Cerebellar cortex (tissue), 1 donor: ENCODE results near the gene MON2.
"Not testable (repeated sequence)": the region's sequence is repeated elsewhere in the genome, so short reads cannot be mapped to it uniquely, and the experiment has no call there.

ENCODE experiments used
- DNase-seq: peaks from one replicate; pipeline ENCODE4 v3.0.0-alpha.2; 2015; ENCODE audit warnings: low spot score

The MON2 gene

DNA sequence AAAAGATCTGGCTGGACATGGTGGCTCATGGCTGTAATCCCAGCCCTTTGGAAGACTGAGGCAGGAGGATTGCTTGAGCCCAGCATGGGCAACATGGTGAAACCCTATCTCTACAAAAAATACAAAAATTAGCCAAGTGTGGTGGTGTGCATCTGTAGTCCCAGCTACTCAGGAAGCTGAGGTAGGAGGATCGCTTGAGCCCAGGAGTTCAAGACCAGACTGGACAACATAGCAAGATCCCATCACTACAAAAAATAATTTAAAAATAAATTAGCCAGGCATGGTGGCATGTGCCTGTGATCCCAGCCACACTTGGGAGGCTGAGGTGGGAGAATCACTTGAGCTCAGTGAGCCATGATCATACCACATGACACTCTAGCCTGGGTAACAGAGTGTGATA lies 92.7 kb downstream of the MON2 start:
- DNase-seq, result not testable (repeated sequence)

DNA sequence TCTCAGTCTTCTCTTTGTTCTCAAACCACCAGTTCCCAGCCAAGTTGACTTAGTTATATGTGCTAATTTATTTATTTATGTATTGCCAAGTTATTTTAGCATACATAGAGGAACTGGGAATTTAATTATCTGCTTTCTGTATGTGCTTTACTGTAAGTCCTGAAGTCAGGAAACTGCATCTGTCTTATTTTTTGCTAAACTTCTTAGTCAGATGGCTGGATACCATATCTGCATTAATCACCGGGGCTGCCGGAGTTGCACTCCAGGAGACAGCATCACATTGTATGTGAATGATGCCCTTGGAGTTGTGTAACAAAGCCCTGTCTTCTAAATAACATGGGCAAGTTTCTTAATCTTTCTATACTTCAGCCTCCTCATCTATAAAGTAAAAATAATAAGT lies 96.2 kb downstream of the MON2 start:
- no peak for DNase-seq

DNA sequence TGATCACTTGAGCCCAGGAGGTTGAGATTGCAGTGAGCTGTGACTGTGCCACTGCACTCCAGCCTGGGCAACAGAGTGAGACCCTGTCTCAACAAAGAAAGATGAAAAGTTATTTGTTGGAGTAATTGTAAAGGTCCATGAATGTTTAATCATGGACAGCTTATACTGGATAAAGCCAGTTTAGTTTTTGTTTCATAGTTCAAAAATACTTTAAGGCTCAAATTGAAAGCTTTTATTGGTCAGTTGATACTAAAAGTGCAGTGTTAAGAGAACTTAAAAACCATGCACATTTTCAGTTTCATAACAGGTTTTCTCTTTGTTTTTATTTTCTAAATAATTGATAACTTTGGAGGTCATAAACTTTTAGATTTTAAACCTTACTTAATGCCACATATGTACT lies 108.4 kb downstream of the MON2 start:
- no peak for DNase-seq

DNA sequence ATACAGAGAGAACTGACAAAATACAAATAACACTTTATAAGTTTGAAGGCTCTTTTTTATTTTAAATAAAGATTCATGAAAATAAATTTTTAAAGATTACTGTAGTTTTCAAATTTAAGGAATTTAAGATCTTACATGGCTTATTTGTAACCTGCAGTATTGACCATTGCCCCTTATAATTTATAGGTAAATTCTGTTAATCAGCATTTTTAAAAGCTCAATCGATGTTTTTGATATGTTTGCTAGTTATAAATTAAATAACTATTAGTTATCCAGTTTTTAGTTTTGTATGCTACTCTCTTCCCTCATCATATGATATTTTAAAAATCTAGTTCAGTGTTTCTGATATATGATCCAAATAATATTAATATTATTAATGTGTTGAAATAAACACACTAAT lies 109.9 kb downstream of the MON2 start:
- no peak for DNase-seq

DNA sequence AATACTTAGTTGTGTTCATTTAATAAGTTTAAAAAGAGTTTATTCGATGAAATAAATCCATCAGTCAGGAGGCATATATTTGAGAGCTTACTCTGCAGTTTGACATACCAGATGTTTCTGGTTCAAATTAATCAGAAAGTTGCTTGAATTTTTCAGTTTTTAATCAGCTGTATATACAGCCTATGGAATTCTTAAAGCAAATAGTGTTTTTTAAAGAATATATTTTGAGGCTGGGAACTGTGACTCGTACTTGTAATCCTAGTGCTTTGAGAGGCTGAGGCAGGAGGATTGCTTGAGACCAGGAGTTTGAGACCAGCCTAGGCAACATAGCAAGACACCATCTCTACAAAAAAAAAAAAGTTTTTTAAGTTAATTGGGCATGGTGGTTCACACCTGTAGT lies 112.1 kb downstream of the MON2 start:
- DNase-seq, result no peak

DNA sequence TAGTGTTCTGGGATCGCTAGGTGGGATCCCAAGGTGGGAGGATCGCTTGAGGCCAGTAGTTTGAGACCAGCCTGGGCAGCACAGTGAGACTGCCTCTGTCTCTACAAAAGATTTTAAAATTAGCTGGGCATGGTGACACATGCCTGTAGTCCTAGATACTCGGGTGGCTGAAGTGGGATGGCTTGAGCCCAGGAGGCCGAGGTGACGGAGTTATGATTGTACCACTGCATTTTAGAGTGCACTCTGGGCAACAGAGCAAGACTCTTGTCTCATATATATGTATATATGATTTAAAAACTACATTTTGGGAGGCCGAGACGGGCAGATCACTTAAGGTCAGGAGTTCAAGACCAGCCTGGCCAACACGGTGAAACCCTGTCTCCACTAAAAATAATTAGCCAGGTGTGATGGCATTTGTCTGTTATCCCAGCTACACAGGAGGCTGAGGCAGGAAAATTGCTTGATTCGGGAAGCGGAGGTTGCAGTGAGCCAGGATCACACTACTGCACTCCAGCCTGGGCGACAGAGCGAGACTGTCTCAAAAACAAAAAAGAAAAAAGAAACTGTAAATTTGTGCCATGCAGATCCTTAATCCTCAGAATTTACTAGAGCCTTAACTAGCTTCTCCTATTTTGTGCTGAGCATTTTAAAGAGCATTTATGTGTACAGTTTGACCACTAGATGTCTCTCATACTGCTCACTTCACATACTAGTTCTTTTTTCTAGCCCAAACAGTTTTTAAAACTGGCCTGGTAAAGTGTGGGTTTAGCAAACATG lies 114.8 kb downstream of the MON2 start:
- peak; percentile 89 for DNase-seq

DNA sequence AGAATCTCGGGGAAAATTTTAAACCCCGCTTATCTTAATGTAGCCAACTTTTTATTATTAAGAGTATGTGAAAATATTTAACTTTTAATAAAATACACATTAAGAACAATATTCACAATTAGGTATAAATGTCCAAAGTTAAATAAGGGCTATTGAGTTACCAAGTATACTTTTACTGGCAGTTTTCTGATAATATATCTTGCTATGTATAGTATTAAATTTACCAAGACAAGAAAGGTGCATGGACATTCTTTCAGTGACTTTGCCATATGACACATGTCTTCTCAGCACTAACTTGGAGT lies 115.4 kb downstream of the MON2 start:
- DNase-seq, result no peak

DNA sequence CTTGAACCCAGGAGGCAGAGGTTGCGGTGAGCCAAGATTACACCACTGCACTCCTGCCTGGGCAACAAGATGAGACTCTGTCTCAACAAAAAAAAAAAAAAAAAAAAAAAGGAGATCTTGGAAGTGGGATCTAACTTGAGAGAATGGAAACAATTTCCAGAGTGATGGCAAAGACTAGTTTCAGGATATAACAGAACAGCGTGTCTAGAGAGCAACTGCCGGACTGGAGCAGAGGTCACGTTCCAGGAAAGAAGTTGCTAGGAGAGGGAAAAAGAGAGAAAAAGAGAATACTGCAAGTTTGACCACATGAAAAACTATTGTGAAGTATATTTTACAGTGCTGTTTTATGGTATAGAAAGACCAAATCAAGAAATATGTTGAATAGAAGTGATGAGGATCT lies 118.0 kb downstream of the MON2 start:
- DNase-seq, result no peak

DNA sequence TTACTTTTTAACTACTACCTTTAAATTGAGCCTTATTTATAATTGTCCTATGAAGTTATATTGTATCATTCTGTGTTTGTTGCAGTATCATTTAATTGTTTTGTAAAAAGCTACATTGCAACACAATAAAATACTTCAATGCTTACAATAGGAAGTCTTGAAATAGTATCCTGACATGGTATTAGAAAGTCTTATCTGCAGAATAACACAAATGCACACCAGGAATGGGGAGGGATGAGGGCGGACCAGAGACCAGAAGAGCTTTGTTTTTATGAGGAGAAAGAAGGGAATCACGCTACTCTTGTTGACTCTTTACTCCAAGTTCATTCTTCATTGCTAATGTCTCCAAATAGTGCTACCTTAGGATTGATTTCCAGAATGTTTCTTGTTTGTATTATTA lies 120.2 kb downstream of the MON2 start:
- DNase-seq, result no peak

DNA sequence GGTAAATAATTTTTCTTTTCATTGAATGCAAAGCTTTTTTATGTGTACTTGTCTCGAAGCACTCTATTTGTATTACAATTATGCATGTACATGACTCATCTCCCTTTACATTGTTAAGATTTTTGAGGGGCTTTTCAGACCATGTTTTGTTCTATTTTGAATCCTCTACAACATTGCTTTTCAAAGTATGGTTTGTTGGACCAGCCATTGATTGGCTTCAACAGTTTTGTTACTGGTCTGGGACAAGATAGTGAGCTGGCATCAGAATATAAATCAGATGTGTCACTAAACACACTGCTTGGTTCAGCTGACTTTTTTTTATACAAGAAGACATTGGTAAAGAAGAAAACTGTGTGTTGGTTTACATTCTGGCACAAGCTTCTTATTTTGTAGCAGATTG lies 122.3 kb downstream of the MON2 start:
- no peak for DNase-seq

DNA sequence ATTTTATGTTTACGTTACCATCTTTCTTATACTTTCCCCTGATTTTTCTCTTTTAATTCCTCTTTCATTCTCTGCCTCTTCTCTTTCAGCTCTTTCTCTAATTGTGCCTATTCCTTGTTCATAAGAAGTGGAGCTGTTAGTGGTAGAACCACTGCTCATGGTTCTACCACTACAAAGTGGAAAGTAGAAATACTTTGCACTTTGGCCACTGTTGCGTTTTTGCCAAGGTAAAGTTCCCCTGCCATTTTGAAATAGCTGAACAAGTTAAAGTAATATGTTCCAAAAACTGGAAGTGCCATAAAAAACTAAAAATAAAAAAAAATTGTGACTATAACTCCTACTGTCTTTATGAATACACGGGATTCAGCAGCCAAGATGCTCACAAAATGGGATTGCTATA lies 130.6 kb downstream of the MON2 start:
- DNase-seq, result no peak

DNA sequence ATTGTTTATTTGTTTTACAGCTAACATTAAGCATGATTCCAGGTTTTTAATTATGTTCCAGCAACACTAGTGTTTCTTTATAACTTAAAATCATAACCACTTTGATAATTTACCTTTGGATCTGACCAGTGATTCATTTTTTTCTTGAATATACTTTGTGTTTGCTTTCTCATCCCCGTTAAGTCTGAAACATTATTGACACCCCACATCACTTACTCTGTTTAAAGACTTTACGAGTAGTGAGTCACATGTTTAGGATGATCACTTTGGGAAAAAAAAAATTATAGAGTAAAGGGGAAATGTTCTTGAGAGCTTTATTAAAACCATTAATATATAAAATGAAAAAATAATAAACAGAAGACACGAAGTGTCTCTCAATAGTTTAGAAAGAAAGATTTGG lies 132.2 kb downstream of the MON2 start:
- no peak for DNase-seq

DNA sequence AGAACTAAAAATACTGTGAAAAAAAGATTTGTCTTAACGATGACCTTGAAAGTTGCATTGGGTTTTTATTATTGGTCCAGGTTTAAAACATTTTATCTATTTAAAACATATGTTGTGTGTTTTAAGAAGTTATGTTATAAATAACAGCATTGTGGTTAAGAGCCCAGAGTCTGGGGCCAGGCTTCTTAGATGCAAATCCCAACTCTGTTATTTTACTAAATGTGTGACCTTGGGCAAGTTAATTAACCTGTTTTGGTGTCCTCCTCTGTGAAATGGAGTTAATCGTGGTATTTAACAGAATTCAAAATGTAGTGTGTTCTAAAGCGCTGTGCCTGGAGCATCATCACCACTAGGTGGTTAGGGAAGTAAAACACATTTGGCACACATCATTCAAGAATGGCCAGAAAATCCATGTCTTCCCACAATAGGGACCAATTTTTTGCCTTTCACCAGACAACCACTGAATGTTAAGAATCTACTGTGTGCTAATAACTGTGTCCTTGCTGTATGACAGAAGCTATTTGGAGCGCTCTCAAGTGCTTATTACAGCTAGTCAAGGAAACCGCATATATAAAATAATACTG lies 133.3 kb downstream of the MON2 start:
- no peak for DNase-seq

DNA sequence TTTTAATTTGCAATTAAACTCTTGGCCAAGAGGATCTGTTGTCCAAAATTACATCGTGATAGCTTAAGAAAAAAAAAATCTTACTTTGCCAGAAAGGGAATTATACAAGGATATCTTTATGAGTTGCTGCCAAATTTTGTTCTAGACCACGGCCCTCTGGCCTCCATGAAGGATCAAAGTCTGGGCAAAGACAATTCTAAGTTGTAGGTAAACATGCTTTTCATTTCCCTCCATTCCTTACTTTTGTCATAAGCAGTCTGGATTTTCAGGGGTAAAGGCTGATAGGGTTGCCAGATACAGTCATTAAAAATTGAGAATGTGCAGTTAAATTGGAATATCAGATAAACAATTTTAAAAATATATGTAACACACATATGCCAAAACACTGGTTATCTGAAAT lies 135.1 kb downstream of the MON2 start:
- no peak for DNase-seq

DNA sequence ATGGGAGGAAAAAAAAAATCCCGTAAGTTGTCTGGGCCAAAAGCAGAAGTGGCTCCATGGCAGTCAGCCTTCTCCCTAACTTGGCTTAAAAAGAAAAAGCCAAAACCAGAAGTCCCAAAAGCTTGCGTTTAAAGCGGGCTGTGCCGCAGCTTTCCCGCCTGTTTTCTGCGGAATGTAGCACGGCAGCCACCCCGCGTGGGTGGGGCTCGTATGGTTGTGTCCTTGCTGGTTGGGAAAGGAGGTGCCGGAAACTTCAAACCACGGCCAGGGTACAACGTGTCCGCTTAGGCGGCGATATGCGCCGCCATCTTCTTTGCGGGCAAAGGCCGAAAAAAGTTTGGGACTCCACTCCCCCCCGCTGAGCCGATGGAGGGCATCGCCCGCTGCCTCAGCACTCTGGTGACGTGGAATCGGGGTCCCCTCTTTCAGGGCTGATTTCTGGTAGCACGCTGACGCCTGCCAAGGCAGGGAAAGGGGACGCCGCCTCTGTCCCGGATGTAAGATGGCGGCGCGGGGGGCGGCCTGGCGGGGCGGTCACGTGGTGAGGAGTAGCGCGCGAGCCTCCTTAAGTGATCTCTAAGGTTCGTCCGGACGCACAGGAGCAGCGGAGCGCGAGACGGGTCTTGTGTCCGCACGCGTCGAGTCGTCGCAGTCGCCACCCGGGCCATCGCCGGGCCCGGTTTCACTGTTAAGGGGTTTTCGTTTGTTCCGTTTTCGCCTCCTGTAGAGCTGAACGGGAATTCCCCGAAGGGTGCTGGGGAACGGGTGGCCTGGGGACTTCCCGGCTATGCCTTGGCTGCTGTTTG lies 135.8 kb downstream of the MON2 start:
- peak; percentile 86 for DNase-seq

DNA sequence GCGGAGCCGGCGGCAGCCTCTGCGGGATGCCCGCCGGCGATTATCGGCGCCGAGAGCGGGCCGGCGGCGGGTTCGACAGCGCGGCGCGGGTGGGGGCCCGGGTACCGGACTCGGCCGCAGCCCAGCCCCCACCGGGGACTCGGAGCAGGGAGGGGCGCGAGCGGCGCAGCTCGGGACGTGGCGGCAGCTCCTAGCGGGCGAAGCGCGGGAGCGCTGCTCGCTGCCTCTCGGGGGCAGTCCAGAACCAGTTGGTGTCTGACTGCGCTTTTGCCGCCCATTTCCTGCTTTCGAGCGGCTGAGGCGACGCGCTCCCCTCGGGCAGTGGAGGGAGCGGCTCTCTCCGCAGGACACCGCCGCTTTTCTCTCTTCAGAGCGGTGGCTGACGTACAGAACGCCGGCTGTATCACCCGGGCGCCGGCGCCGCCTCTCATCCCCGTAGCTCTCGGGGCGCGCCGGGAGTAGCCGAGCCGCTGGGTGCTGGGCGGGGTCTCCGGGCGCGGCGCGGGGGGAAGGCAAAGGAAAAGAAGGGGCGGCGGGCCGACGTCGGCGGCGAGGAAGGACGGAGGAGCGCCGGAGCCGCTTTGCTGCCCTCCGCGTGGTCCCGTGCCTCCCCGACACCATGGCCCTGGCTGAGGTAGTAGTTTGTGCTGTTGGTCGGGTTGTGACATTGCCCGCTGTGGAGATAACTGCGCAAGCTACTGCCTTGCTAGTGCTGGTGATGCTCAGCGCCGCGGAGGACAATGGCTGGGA lies 136.6 kb downstream of the MON2 start:
- DNase-seq, result peak; percentile 84

DNA sequence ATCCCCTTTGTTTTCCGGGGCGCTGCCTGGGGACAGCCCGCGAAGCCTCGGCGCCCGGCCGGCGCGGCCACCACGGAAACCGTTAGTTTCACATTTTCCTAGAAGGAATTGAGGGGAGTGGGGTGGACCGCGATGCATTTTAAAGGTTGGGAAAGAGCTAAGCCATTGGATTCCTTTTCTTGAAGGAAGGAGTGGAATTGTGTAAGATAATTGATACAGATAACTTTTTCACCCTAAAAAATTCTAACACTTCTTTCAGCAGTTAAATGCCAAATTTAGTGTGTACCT lies 137.1 kb downstream of the MON2 start:
- no peak for DNase-seq

DNA sequence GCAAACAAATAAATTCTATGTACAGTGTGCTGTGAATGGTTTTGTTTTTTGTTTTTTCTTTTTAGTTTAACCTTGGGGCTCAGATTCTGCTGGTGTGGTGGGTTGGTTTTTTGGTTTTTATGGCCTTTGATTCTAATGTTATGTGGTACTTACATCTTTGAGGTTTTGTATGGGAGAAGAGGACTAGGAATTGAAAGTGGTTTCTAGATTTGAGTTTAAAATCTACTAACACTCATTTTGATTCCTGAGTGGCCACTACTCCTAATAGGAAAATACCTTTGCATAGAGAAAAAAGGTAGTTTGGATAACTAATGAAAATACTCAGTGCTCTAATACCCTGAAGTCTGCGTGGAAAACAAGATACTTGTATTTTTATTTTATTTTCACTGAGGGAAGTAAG lies 137.7 kb downstream of the MON2 start:
- no peak for DNase-seq

DNA sequence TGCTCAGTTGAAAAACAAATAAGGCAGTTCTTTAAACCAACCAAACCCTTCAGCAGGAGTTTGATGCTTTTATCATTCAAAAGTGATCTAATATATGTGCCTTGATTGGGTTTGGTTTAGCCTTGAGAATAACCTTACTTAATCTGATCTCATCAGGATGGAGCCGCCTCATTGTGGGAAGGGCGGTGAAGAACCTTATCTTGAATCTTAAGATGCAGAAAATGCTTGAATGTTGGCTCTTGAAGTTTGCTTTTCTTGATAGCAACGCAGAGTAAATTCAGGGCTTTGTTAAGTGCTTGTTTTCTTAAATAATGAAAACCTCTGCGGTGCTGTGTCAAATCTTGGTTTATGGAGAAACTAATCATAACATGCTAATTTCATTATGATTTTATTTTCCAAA lies 138.2 kb downstream of the MON2 start:
- DNase-seq, result peak; percentile 43

DNA sequence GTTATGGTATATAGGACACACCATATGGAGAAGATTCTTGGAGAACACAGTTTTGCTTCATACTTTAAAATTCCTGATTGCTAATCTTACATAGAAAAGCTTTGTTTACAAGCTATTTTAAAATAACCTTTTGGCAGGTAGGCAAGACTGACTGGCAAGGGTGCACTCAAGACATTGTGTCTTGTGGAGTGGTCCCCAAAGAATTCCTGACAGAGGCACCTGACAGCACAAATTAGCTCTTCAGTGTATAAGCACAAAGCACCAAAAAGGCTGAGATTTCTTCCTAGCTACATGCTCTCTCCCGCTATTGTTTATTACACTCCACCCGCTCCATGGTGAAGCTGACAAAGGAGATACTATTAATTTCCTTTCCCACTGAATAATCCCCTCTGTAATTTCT lies 139.4 kb downstream of the MON2 start:
- DNase-seq, result no peak

DNA sequence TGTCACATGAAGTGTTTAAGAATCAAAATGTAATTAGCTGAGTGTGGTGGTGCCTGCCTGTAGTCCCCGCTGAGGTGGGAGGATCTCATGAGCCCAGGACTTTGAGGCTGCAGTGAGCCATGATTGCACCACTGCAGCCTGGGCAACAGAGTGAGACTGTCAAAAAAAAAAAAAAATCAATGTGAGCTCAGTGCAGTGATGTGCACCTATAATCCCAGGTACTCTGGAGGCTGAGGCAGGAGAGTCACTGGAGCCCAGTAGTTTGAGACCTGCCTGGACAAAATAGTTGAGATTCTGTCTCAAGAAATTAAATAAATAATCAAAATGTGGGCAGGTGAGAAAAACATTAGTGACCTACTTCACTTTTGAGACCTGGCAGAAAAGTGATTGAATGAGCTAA lies 140.0 kb downstream of the MON2 start:
- no peak for DNase-seq

DNA sequence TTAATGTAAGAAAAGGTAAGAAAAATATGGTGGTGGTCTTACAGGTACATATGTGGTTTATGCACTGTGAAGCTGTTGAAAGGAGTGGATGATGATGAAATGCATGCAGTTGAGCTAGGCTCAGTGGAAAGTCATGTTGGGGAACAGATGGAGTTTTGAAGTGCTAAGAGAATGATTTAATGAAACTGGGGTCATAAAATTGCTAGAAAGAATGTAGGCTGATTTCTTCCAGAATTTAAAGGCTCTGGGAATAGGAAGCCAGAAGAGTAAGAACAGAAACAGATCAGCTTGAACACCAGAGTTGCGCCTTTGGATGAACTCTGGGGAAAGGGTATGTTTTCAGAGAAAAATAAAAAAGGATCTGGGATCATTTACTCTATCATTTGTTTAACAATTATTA lies 146.5 kb downstream of the MON2 start:
- no peak for DNase-seq

DNA sequence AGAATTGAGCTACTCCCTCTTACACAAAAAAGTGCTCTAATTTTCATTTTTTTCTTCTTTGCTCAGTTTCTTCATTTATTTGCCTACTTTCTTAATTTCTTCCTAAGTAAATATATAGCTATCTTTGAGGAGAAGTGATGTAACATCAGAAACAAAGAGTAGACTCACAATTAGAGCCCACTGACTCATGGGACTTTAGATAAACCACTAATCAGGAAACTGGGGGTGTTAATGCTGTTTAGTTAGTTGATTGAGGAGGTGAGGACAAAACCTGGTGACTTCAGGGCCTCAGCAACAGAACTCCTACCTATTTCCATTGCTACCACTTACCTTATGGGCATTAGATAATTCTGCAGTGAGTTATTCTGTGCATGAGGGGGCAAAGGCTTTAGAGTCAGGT lies 151.7 kb downstream of the MON2 start:
- DNase-seq, result no peak
